ENCODE measurements around the gene NCKAP5. TPM values are rescaled to one million over a fixed set of nuclear protein-coding genes. Genes with fewer than 3 reads are reported as not detected.

NCKAP5 gene
- total RNA-seq, 1 donor from 2014 or later = 0.26 TPM

GRCh38 chr2:133158442-133158841, 409.8 kb downstream of the NCKAP5 start:
- H3K36me3 ChIP-seq (ENCODE audit: control insufficient read depth, insufficient read depth, low read length) = no peaks in the 10 kb centered on the region
- H3K27me3 ChIP-seq (ENCODE audit: control insufficient read depth, insufficient read depth, low read length) = no peaks in the 10 kb centered on the region
- H3K4me3 ChIP-seq (ENCODE audit: low read depth, low read length) = no peak overlapping the region
- DNase-seq (ENCODE audit: low read depth) (no peak), FAIRE-seq (no peak)
- TF ChIP-seq, protein P1, sequence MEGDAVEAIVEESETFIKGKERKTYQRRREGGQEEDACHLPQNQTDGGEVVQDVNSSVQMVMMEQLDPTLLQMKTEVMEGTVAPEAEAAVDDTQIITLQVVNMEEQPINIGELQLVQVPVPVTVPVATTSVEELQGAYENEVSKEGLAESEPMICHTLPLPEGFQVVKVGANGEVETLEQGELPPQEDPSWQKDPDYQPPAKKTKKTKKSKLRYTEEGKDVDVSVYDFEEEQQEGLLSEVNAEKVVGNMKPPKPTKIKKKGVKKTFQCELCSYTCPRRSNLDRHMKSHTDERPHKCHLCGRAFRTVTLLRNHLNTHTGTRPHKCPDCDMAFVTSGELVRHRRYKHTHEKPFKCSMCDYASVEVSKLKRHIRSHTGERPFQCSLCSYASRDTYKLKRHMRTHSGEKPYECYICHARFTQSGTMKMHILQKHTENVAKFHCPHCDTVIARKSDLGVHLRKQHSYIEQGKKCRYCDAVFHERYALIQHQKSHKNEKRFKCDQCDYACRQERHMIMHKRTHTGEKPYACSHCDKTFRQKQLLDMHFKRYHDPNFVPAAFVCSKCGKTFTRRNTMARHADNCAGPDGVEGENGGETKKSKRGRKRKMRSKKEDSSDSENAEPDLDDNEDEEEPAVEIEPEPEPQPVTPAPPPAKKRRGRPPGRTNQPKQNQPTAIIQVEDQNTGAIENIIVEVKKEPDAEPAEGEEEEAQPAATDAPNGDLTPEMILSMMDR (IDR thresholded peaks at IDR 0.05; ENCODE audit: insufficient read depth, low read length, severe bottlenecking) = no peak

- H3K4me3 ChIP-seq (ENCODE audit: low read depth, low read length) = no peak overlapping the region
- FAIRE-seq (no peak), DNase-seq (ENCODE audit: low read depth) (no peak)
- no peaks in the 10 kb centered on the region for H3K36me3 ChIP-seq (ENCODE audit: control insufficient read depth, insufficient read depth, low read length)
- H3K27me3 ChIP-seq (ENCODE audit: control insufficient read depth, insufficient read depth, low read length) = no peaks in the 10 kb centered on the region
- TF ChIP-seq, protein P1 (IDR thresholded peaks at IDR 0.05; ENCODE audit: insufficient read depth, low read length, severe bottlenecking) = no peak
Observed at GRCh38 chr2:133158024-133158423, 410.2 kb downstream of the NCKAP5 start.

GRCh38 chr2:133157141-133157540, 411.1 kb downstream of the NCKAP5 start:
- peak; percentile 4 for DNase-seq (ENCODE audit: low read depth)
- Histone ChIP-seq H3K4me3 (ENCODE audit: low read depth, low read length) (no peak overlapping the region), H3K36me3 (ENCODE audit: control insufficient read depth, insufficient read depth, low read length) (no peaks in the 10 kb centered on the region), H3K27me3 (ENCODE audit: control insufficient read depth, insufficient read depth, low read length) (no peaks in the 10 kb centered on the region)
- TF ChIP-seq, protein P1 (IDR thresholded peaks at IDR 0.05; ENCODE audit: insufficient read depth, low read length, severe bottlenecking) = no peak
- no peak for FAIRE-seq

- TF ChIP-seq, protein P1 (IDR thresholded peaks at IDR 0.05; ENCODE audit: insufficient read depth, low read length, severe bottlenecking) = no peak
- no peak for FAIRE-seq
- Histone ChIP-seq H3K36me3 (ENCODE audit: control insufficient read depth, insufficient read depth, low read length) (no peaks in the 10 kb centered on the region), H3K4me3 (ENCODE audit: low read depth, low read length) (no peak overlapping the region), H3K27me3 (ENCODE audit: control insufficient read depth, insufficient read depth, low read length) (no peaks in the 10 kb centered on the region)
- no peak for DNase-seq (ENCODE audit: low read depth)
Observed at GRCh38 chr2:133152801-133153200, 415.5 kb downstream of the NCKAP5 start.

DNA sequence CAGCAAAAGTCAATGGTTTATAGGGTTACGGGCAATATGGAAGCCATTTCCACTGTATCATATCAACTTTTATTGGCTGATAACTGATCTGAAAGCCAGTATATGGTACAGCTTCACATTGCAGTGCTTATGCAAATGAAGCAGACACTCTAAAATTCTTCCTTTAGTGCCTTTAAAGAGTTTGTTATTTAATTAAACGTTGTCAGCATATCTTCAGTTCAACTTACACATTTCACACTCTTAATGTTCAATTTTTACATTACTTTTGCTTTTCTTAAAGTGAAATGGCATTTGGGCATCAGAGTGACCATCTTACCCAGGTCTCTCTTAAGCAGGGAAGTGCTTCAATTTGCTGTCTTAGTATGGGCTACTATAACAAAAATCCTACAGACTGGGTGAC, 420.1 kb downstream of the NCKAP5 start:
- FAIRE-seq (no peak), DNase-seq (ENCODE audit: low read depth) (no peak)
- H3K4me3 ChIP-seq (ENCODE audit: low read depth, low read length) = no peak overlapping the region
- TF ChIP-seq, protein P1 (IDR thresholded peaks at IDR 0.05; ENCODE audit: insufficient read depth, low read length, severe bottlenecking) = no peak
- H3K27me3 ChIP-seq (ENCODE audit: control insufficient read depth, insufficient read depth, low read length) = no peaks in the 10 kb centered on the region
- H3K36me3 ChIP-seq (ENCODE audit: control insufficient read depth, insufficient read depth, low read length) = no peaks in the 10 kb centered on the region

GRCh38 chr2:133146893-133147292, 421.4 kb downstream of the NCKAP5 start:
- H3K27me3 ChIP-seq (ENCODE audit: control insufficient read depth, insufficient read depth, low read length) = no peaks in the 10 kb centered on the region
- FAIRE-seq (no peak), DNase-seq (ENCODE audit: low read depth) (no peak)
- H3K4me3 ChIP-seq (ENCODE audit: low read depth, low read length) = no peak overlapping the region
- TF ChIP-seq, protein P1 (IDR thresholded peaks at IDR 0.05; ENCODE audit: insufficient read depth, low read length, severe bottlenecking) = no peak
- no peaks in the 10 kb centered on the region for H3K36me3 ChIP-seq (ENCODE audit: control insufficient read depth, insufficient read depth, low read length)

Data from bronchial epithelial cell (primary cell).